Parathyroid adenoma (tissue), 2 donors: ENCODE data around the gene USP13.

ENCODE experiments used
- H2AFZ ChIP-seq: fragments of 300-600 bp; sonication (generic); one replicate; pipeline ENCODE4 v1.7.0; 2017; ENCODE audit warnings: antibody characterized with exemption, mild to moderate bottlenecking
- H3K27ac ChIP-seq: fragments of 300-600 bp; sonication (generic); one replicate; pipeline ENCODE4 v1.7.0; 2017
- H3K27me3 ChIP-seq: fragments of 300-600 bp; sonication (generic); one replicate; pipeline ENCODE4 v1.7.0; 2017; ENCODE audit warnings: low read length; ENCODE audit not compliant: control insufficient read depth, insufficient read depth
- H3K36me3 ChIP-seq: fragments of 300-600 bp; sonication (generic); one replicate; pipeline ENCODE4 v1.7.0; 2017; ENCODE audit warnings: low read length; ENCODE audit not compliant: control insufficient read depth, insufficient read depth
- H3K4me1 ChIP-seq: fragments of 300-600 bp; sonication (generic); one replicate; pipeline ENCODE4 v1.7.0; 2017; ENCODE audit warnings: control low read depth
- H3K4me2 ChIP-seq: fragments of 300-600 bp; sonication (generic); one replicate; pipeline ENCODE4 v1.7.0; 2017; ENCODE audit warnings: low read length
- H3K4me3 ChIP-seq: fragments of 300-600 bp; sonication (generic); one replicate; pipeline ENCODE4 v1.7.0; 2017; ENCODE audit warnings: low read depth, low read length
- H3K79me2 ChIP-seq: fragments of 300-600 bp; sonication (generic); one replicate; pipeline ENCODE4 v1.7.0; 2017; ENCODE audit warnings: control low read depth
- H3K9ac ChIP-seq: fragments of 300-600 bp; sonication (generic); one replicate; pipeline ENCODE4 v1.7.0; 2017; ENCODE audit warnings: mild to moderate bottlenecking
- H3K9me3 ChIP-seq: fragments of 300-600 bp; sonication (generic); one replicate; pipeline ENCODE4 v1.7.0; 2017; ENCODE audit warnings: low read length; ENCODE audit not compliant: control insufficient read depth
- CTCF ChIP-seq: fragments of 300-600 bp; sonication (generic); IDR thresholded peaks from one replicate; pipeline ENCODE4 v1.7.0; 2017; ENCODE audit warnings: antibody characterized with exemption, mild to moderate bottlenecking
- donor health status: primary hyperparathyroidism.

Gene USP13

DNA sequence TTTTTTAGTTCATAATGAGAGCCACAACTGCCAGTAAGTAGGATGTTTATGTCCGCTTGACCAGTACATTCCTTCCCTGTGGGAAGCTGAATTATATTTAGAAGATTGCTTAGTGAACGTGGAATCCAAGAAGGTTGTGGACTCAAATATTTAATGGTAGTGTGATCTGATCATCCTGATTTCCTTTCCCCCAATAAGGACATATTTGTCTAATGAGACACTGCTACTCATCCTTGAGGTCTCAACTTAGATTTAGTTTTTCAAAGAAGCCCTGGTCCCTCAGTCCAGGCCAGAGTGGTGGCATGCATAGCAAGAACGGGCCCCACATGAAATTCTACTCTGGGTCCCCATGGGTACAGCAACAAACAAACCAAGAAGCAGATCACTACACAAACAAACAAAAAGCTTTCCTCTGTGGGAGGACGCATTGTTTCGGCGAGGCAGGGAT, 60.8 kb downstream of the USP13 start:
- Histone ChIP-seq H3K4me1 (no peaks in the 10 kb centered on the region), H3K4me3 (no peak overlapping the region), H3K27ac (no peak overlapping the region), H3K4me2 (no peak overlapping the region), H3K36me3 (no peaks in the 10 kb centered on the region), H3K27me3 (no peaks in the 10 kb centered on the region), H3K9ac (no peak overlapping the region), H3K9me3 (no peaks in the 10 kb centered on the region), H3K79me2 (no peaks in the 10 kb centered on the region), H2AFZ (no peak overlapping the region)
- TF ChIP-seq CTCF = no peak

DNA sequence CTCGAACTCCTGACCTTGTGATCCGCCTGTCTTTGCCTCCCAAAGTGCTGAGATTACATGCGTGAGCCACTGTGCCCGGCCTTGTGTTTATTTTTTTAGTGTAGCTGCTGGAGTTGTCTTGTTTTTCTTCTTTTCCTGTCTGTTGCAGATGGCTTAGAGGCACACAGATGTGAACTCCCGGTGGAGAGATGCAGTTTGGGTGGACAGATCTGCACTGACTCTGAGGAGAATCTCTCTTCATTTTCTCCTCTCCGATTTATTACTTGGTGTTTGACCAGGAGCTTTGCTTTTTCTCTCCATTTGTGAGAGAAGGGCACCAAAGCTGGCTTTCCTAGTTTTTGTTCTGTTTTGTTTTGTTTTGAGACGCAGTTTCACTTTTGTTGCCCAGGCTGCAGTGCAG, 62.7 kb downstream of the USP13 start:
- Histone ChIP-seq H3K4me3 (no peak overlapping the region), H3K27me3 (no peaks in the 10 kb centered on the region), H3K36me3 (no peaks in the 10 kb centered on the region), H3K27ac (no peak overlapping the region), H3K9ac (no peak overlapping the region), H3K4me2 (no peak overlapping the region), H3K4me1 (no peaks in the 10 kb centered on the region), H3K79me2 (no peaks in the 10 kb centered on the region), H2AFZ (no peak overlapping the region), H3K9me3 (no peaks in the 10 kb centered on the region)
- no peak for TF ChIP-seq CTCF

- H3K79me2 ChIP-seq = no peaks in the 10 kb centered on the region
- no peak for TF ChIP-seq CTCF
- no peaks in the 10 kb centered on the region for H3K36me3 ChIP-seq
- no peaks in the 10 kb centered on the region for H3K27me3 ChIP-seq
- H3K4me3 ChIP-seq = no peak overlapping the region
- no peaks in the 10 kb centered on the region for H3K4me1 ChIP-seq
- H3K27ac ChIP-seq = no peak overlapping the region
- no peaks in the 10 kb centered on the region for H3K9me3 ChIP-seq
- H3K9ac ChIP-seq = no peak overlapping the region
- no peak overlapping the region for H2AFZ ChIP-seq
- no peak overlapping the region for H3K4me2 ChIP-seq
Observed at GRCh38 chr3:179716226-179716625, 63.4 kb downstream of the USP13 start.

GRCh38 chr3:179716811-179717210, 64.0 kb downstream of the USP13 start:
- Histone ChIP-seq H3K4me2 (no peak overlapping the region), H3K9ac (no peak overlapping the region), H3K9me3 (no peaks in the 10 kb centered on the region), H3K27me3 (no peaks in the 10 kb centered on the region), H2AFZ (no peak overlapping the region), H3K79me2 (no peaks in the 10 kb centered on the region), H3K27ac (no peak overlapping the region), H3K36me3 (no peaks in the 10 kb centered on the region), H3K4me3 (no peak overlapping the region), H3K4me1 (no peaks in the 10 kb centered on the region)
- TF ChIP-seq CTCF = no peak

DNA sequence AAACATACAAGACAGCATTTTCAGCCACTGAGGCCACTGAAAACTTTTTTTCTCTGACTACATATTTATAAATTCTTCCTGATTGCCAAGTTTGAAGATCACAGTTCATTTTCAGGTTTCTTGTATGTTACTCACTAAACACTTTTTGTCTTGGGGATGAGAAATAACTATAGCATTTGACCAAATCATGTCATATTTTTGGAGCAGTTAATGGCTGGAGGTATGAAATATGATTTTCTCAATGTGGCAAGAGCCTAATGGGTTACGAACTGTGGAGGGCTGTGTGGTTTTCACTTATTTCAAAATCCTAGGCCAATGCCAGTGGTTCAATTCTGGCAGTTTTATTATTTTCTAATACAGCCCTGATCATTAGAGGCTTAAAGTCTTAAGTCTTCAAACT, 64.4 kb downstream of the USP13 start:
- H2AFZ ChIP-seq = no peak overlapping the region
- no peaks in the 10 kb centered on the region for H3K9me3 ChIP-seq
- no peak for TF ChIP-seq CTCF
- H3K4me3 ChIP-seq = no peak overlapping the region
- H3K79me2 ChIP-seq = no peaks in the 10 kb centered on the region
- no peak overlapping the region for H3K27ac ChIP-seq
- no peak overlapping the region for H3K4me2 ChIP-seq
- H3K9ac ChIP-seq = no peak overlapping the region
- H3K36me3 ChIP-seq = no peaks in the 10 kb centered on the region
- no peaks in the 10 kb centered on the region for H3K4me1 ChIP-seq
- no peaks in the 10 kb centered on the region for H3K27me3 ChIP-seq
